GM21723 (cell line): ENCODE results near the gene HSDL2.

Experiments used
- ATAC-seq: cut with Tn5 transposase; IDR thresholded peaks from one replicate; pipeline ENCODE4 v1.9.1; 2021; ENCODE audit warnings: mild to moderate bottlenecking, moderate library complexity; ENCODE audit not compliant: unreplicated experiment

Gene HSDL2

GRCh38 chr9:112380102-112380824 lies at the start of gene HSDL2:
Gene HSDL2, plus strand, starts transcription at chr9:112380108. Its CDS starts 56 bp downstream, at chr9:112380164.
- peak; percentile 24 for ATAC-seq

- no peak for ATAC-seq
Measured at GRCh38 chr9:112331674-112331952, 48.3 kb upstream of the HSDL2 start.

- no peak for ATAC-seq
Measured at GRCh38 chr9:112332214-112332613, 47.7 kb upstream of the HSDL2 start.

- no peak for ATAC-seq
Measured at GRCh38 chr9:112332674-112332976, 47.3 kb upstream of the HSDL2 start.

- ATAC-seq, result peak; percentile 60
Measured at GRCh38 chr9:112332977-112333638, 46.8 kb upstream of the HSDL2 start, which contains the start of gene PTBP3. Gene PTBP3, minus strand, starts transcription at chr9:112333619. Its CDS starts 35,754 bp downstream, at chr9:112297865.

GRCh38 chr9:112333639-112334431 lies 46.1 kb upstream of the HSDL2 start:
- ATAC-seq, result peak; percentile 71

- peak; percentile 16 for ATAC-seq
Measured at GRCh38 chr9:112334432-112334841, 45.5 kb upstream of the HSDL2 start.

- ATAC-seq, result no peak
Measured at GRCh38 chr9:112337547-112337946, 42.4 kb upstream of the HSDL2 start.

- no peak for ATAC-seq
Measured at GRCh38 chr9:112338561-112338960, 41.3 kb upstream of the HSDL2 start.

GRCh38 chr9:112339886-112340285 lies 40.0 kb upstream of the HSDL2 start:
- ATAC-seq, result no peak

GRCh38 chr9:112341730-112342129 lies 38.2 kb upstream of the HSDL2 start:
- no peak for ATAC-seq

GRCh38 chr9:112348257-112349007 lies 31.5 kb upstream of the HSDL2 start:
- ATAC-seq, result peak; percentile 59

- ATAC-seq, result no peak
Measured at GRCh38 chr9:112349008-112349333, 30.9 kb upstream of the HSDL2 start.

GRCh38 chr9:112351184-112351583 lies 28.7 kb upstream of the HSDL2 start:
- ATAC-seq, result no peak

GRCh38 chr9:112352209-112352608 lies 27.7 kb upstream of the HSDL2 start:
- no peak for ATAC-seq

- no peak for ATAC-seq
Measured at GRCh38 chr9:112354081-112354743, 25.7 kb upstream of the HSDL2 start.

- no peak for ATAC-seq
Measured at GRCh38 chr9:112355427-112355897, 24.4 kb upstream of the HSDL2 start.

GRCh38 chr9:112360047-112360804 lies 19.7 kb upstream of the HSDL2 start:
- ATAC-seq, result no peak

- no peak for ATAC-seq
Measured at GRCh38 chr9:112361601-112362000, 18.3 kb upstream of the HSDL2 start.

GRCh38 chr9:112364761-112365160 lies 15.1 kb upstream of the HSDL2 start:
- ATAC-seq, result no peak
